ENCODE results near the gene OR52E4.

Gene OR52E4

DNA sequence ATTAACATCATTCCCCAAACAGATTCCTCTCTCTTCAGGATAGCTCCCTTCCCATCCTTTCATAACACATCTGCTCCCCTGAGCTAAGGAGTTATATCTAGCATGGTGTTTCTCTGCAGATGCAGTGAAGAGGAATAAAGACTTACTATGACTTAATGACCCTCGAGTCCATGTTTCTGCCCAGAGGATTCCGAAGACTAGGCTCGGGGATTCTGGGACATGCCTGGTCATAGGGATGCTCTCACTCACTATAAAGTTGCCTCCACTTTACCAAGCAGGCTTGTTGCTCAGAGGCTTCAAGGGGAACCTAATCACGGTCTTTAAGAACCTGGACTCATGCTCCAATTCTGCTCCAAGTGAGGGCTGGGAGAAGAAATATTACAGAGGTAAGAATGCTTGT, at the start of gene OR52E4:
TSS of gene OR52E4 (plus strand) at position 301 of the 400 bp plus-strand sequence. CDS start 3,664 bp downstream, outside the sequence.
- DNase-seq (ENCODE audit: low read depth in 2 of 2), result no peak

DNA sequence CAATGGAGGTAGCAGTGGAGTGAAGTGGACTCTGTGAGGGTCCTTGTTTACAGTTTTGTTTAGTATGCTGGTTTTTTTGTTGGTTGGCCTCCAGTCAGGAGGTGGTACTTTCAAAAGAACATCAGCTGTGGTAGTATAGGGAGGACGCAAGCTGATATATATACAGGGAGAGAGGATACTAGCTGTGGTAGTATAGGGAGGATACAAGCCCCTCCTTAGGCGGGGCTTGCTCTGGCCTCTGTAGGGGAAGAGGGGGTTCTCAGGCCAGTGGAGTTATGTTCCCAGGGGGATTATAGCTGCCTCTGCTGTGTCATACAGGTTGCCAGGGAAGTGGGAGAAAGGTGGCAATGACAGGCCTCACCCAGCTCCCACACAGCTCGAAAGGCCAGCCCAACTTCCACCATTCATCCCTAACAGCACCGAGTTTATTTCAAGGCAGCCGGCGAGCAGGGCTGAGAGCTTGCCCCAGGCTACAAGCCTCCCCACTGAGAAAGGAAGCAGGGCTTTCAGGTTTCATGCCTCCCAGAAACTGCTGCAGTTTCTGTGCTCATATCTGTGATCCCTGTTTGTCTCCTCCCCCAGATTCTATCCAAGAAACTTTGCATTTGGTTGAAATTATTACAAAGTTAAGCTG, 49.1 kb upstream of the OR52E4 start:
- no peak for DNase-seq (ENCODE audit: low read depth in 2 of 2)

DNA sequence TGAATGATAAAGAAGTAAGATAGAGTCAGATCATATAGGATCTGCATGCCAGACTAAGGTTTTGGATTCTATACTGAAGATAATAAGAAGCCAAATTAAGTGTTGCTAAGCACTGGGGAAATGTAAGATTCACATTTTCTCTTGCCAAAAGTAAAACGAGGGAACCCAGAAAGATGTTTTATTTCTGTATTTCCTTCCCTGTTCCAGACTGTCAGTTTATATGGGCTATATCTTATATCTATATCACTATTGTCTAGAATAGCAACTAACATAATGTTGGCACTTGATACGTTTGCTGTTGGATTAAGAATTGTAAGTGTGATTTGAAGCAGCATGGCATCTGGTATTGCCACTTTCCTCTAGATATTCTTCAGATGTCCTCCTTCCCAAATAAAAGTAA, 47.0 kb upstream of the OR52E4 start:
- no peak for DNase-seq (ENCODE audit: low read depth in 2 of 2)

DNA sequence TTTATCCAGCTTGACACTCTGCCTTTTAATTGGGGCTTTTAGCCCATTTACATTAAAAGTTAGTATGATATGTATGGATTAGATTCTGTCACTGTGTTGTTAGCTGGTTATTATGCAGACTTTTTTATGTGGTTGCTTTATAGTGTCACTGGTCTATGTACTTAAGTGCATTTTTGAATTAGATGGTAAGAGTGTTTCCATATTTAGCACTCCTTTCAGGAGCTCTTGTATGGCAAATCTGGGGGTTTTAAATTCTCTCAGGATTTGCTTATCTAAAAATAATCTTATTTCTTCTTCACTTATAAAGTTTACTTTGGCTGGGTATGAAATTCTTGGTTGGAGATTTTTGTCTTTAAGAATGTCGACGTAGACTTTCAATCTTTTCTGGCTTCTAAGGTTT, 42.7 kb upstream of the OR52E4 start:
- DNase-seq (ENCODE audit: low read depth in 2 of 2), result no peak

DNA sequence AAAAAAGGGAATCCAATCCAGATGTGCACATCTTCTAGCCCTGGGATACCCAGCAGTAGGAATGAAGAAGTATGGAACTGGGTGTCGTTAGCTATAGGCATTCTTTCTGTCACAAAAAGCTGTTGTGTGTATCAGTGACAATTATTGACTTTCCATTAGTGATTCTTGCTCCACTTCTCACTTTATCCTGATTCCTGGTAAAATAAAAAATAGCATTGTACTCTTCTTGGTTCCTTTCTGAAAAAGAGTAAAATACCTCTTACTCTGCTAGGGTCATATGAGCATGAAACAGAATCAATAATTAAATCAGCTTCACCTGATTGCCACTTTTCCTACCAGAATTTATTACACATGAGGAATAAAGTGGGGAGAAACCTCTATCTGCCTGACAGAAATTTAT, 38.6 kb upstream of the OR52E4 start, which contains the start of gene OR52E6:
TSS of gene OR52E6 (minus strand) at position 101 of the 400 bp plus-strand sequence. CDS start at position 101, 0 bp downstream.
- DNase-seq (ENCODE audit: low read depth in 2 of 2), result no peak

DNA sequence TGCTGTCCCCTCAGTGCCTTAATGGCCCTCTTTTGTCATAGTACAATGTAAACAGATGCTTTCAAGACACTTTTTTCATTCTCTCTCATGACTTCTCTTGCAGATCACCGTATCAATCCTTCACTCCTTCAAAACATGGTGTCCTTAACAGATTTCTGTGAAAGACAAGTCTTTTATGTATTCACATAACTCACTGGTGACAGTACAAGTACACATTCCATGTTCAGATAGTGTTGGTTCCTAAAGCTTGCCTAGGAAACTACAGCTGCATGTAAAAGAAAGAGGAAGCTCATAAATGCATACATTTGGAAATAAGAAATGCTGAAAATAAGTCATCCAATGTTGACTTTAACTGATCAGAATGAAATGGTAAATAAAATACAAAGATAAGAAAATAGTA, 33.7 kb upstream of the OR52E4 start:
- no peak for DNase-seq (ENCODE audit: low read depth in 2 of 2)

DNA sequence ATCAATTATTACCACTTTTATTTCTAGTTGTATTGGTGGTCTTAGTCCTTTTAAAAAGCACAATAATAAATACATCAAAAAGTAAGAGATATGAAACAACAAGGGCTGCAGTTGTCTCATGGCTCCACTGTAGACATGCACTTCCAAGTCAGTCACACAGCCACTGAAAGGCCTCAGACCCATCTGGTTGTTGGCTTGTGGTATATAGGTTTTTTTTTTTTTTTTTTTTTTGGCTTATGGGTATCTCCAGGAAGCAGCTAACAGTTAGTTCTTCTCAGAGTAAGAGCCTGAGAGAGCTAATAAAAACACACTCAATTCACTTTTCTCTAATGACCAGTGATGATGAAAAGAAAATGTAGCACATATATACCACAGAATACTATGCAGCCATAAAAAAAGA, 32.7 kb upstream of the OR52E4 start:
- DNase-seq (ENCODE audit: low read depth in 2 of 2), result no peak

DNA sequence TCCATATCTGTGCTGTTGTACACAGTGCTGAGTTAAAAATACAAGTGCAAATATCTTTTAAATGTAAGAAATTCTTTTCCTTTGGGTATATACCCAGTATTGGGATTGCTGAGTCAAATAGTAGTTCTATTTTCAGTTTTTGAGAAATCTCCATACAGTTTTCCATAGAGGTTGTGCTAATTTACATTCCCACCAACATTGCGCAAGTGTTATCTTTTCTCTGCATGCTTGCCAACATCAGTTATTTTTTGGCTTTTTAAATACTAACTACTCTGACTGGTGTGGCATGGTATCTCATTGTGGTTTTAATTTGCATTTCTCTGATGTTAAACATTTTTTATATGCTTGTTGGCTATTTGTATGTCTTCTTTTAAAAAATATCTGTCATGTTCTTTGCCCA, 29.4 kb upstream of the OR52E4 start:
- no peak for DNase-seq (ENCODE audit: low read depth in 2 of 2)

DNA sequence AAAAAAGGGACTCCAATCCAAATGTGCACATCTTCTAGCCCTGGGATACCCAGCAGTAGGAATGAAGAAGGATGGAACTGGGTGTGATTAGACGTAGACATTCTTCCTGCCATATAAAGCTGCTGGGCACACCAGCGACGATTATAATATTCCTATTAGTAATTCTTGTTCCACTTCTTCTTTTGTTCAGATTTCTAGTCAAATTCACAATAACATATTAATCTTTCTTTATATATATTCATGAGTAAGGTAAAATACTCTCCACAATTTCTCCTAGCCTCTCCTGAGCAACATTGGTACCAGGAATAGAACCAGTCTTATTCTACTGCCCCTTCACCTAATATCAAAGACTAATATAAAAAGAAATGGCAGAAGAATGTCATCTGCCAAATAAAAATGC, 22.8 kb upstream of the OR52E4 start, which contains the start of gene OR52E8:
TSS of gene OR52E8 (minus strand) at position 101 of the 400 bp plus-strand sequence. CDS start at position 101, 0 bp downstream.
- no peak for DNase-seq (ENCODE audit: low read depth in 2 of 2)

DNA sequence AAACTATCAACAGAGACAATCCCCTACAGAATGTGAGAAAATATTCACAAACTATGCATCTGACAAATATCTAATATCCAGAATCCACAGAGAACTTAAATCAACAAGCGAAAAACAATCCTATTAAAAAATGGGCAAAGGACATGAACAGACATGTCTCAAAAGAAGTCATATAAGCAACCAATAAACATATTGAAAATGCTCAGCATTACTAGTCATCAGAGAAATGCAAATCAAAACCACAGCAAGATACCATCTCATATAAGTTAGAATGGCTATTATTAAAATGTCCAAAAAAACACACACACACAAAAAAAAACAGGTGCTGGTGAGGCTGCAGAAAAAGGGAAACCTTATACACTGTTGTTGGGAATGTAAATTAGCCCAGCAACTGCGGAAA, 14.6 kb upstream of the OR52E4 start:
- no peak for DNase-seq (ENCODE audit: low read depth in 2 of 2)

DNA sequence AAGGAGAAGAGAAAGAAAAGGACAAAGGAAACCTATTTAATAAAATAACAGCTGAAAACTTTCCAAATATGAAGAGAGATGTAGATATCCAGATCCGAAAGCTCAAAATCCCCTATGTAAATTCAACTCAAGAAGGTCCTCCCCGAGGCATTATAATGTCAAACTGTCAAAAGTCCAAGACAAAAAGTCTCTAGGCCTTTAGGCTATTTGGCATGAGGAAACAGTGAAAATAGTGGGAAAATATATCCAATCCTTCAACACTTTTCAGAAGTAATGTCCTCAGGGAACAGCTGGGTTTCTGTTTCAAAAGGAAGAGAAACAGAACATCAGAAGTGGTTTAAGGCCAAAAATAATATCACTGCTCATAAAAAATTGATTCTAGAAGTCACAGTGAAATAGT, 1.9 kb upstream of the OR52E4 start:
- no peak for DNase-seq (ENCODE audit: low read depth in 2 of 2)

DNA sequence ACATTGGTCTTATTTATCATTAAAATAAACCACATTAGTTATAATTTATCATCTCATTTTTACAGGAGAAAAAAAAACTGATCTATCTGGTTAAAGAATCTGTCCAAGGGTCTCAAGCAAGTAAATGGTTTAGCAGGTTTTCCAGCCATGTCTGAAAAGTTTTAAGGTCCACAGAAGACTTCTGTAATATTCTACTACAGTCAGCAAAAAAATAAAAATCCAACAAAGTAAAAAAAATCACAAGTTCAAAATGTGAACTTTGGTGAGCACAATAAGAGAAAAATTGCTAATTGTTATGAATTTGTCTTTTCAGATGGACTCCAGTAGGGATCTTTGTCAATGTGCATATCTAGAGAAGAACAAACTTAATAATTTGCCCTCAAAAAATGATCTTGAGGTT, 1.3 kb downstream of the OR52E4 start:
- no peak for DNase-seq (ENCODE audit: low read depth in 2 of 2)

DNA sequence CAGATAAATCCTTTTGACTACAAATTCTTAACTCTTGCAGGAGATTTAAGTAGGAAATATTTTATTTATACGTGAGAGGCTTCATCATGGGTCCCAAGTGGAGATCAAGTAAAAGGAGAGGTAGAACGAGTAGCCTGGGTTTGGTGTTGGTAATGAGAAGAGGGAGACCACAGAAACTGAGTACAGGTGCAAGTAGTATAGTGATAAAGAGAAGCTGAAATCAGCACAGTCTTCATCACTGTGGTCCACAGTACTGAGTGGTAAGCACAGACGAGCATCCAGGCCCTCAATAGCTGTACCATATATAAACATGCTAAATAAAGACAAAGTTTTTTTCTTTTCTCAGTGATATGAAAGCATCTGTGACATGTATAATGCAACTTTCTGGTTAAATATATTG, 6.7 kb downstream of the OR52E4 start:
- DNase-seq (ENCODE audit: low read depth in 2 of 2), result no peak

DNA sequence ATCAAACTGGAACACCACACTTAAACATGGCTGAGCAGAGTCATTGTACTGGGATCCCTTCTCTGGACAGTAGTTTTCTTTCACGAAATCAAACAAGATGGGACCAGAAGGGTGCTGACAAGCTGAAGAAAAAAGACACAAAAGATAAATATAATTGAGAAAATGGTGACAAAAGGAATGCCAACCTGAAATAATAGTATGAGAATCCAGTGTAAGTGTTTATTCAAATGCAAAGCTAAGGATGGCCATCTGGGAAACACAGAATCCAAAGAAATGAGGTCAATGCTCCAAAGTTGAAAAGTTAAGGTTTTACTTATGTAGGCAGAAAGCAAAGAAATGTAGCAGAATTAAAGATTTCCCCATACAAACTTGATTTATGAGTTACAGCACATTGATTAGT, 7.2 kb downstream of the OR52E4 start:
- DNase-seq (ENCODE audit: low read depth in 2 of 2), result no peak

DNA sequence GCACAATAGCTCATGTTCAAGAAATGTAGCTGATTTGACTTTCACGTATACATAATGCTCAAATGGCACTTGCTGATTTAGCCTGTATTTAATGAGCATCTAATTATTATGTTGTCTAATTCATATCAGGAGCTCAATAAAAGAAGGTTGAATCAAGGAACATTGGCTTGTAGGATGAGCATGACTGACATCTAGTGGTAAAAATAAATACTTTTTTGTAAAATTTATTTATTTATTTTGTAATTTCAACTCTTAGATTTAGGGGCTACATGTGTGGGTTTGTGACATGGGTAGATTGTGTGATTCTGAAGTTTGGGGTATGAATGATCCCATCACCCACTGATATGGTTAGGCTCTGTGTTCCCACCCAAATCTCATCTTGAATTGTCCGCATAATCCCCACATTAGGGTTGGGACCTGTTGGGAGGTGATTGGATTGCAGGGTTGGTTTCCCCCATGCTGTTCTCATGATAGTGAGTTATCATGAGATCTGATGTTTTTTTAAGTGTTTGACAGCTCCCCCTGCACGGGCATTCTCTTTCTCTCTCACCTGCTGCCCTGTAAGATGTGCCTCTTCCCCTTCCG, 10.9 kb downstream of the OR52E4 start:
- DNase-seq (ENCODE audit: low read depth in 2 of 2), result no peak

DNA sequence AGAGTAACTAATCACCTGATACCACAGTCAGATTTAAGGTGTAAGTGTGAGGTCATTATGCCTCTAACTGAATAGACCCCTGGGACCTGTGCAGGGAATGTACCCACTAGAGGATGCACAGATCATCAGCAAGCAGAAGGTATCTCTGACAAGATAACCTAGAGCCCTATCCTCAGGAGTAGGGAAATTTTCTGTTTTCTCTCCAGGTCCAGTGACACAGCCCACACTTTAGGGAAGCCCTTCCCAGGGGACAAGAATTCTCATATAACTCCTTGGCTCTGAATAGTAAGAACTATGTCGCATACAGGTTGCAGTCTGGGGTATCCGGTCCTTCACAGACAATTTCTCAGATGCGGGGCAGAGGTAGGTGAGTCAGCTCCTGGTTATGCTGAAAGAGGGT, 12.5 kb downstream of the OR52E4 start, which contains the start of gene OR52E5:
TSS of gene OR52E5 (plus strand) at position 301 of the 400 bp plus-strand sequence. CDS start 7,569 bp downstream, outside the sequence.
- no peak for DNase-seq (ENCODE audit: low read depth in 2 of 2)

DNA sequence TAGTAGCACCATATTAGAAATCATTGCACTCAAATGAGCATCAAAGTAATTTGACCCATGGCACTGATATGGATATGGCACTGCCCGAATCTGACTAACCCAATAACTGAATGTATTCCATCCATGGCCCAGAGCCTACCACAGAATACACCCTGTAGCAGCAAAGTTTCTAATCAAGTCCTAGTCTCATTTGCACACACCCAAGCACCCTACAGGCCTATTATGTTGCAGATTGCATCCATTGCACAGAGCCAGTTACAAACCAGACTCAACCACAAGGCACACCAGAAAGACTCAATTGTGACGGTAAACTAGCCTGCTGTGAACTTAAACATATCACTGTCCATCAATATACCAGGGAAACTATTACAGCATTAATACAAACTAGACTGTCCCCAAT, 19.1 kb downstream of the OR52E4 start:
- DNase-seq (ENCODE audit: low read depth in 2 of 2), result no peak

DNA sequence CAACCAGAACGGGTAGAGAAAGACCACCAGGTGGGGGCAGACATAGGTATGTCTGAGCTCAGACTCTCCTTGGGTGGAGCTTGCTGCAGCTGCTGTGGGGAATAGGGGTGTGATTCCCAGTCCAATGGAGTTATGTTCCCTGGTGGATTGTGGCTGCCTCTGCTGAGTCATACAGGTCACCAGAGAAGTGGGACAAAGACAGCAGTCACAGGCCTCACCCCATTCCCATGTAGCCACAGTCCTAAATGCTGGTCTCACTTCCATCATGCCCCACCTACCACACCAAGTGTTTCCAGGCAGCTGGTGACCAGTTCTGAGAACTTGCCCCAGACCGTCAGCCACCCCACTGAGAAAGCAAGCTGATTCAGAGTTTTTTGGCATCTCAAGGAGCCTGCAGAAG, 30.1 kb downstream of the OR52E4 start:
- DNase-seq (ENCODE audit: low read depth in 2 of 2), result no peak

DNA sequence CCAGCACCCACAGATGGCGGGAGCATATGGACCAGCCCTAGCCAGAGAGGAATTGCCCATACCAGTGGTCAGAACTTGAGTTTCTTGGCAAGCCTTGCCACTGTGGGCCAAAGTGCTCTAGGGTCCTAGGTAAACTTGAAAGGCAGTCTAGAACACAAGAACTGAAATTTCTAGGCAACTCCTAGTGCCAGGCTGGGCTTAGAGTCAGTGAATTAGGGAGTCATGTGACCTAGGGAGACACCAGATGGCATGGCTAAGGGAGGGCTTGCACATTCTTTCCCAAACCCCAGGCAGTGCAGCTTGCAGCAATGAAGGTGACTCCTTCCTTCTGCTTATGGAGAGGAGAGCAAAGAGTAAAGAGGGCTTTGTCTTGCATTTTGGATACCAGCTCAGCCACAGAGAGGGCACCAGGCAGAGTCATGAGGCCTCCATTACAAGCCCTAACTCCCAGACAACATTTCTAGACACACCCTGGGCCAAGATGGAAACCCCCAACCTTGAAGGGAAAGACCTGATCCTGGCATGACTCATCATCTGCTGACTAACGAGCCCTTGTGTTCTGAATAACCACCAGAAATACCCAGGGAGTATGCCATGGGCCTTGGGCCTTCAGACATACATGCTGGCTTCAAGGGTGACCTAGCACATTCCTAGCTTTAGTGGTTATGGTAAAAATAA, 42.5 kb downstream of the OR52E4 start:
- DNase-seq (ENCODE audit: low read depth in 2 of 2), result no peak

DNA sequence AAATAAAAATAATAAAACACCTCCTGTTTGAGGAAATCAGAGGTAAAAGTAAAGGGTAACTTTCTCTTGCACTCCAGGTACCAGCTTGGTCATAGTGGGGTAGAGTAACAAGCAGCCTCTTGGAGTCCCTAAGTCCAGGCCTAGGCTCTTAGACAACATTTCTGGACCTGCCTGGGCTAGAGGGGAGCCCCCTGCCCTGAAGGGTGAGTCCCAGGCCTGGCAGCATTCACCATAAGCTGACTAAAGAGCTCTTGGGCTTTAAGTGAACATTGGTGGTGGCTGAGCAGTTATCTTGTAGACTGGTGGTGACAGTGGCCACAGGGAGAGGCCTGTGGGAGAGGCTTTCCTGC, 43.0 kb downstream of the OR52E4 start:
- no peak for DNase-seq (ENCODE audit: low read depth in 2 of 2)

DNA sequence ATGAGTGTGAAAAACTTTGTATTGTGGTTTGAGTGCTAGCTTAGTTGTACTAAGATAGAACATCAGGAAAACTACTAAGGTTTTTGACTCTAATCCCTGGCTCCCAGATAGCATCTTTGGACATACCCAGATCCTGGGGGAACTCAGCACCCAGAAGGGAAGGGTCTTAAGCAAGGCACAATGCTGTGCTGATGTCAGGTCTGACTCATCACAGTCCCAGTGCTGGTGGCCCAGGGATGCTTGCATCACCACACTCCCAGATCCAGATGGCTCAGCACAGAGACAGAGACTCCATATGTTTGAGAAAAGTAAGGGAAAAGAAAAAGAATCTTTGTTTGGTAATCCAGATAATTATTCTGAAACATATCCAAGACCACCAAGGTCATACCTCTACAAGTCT, 43.4 kb downstream of the OR52E4 start:
- no peak for DNase-seq (ENCODE audit: low read depth in 2 of 2)

DNA sequence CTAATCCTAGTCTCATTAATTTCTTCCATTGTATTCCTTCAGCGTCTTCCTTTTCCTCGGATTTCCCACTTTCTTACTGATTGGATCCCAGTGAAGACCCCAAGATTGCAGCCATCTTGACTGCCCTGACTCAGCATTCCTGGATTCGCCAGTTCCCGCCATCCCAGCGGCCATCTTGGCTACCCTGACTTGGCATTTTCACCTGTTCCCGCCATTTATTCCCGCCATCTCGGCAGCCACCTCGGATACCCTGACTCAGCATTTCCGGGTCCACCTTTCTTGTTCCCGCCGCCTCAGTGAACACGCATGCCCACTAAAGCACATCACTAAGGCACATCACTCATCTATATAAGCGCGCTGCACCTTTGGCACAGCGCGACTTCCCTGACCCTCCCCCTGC, 47.8 kb downstream of the OR52E4 start:
- no peak for DNase-seq (ENCODE audit: low read depth in 2 of 2)

DNA sequence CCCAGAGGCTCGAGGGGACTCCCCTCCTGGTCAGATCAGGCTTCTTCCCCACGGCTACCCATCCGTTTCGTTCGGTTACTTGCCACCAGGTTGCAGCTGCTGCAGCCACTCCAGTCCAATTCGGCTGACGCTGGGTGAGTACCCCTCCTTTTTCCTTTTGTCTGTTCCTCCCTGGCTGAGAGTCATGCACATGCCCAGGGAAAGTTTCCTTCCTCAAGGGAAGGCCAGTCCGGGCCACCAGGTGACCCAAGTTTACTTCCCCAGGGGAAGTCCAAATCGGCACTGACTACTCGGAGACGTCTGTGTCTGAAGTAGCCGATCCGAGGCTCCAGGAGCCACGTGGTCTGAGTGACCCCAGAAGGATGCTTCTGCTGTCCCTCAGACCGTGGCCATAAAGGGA, 48.4 kb downstream of the OR52E4 start:
- DNase-seq (ENCODE audit: low read depth in 2 of 2), result no peak

All from stimulated activated CD8-positive, alpha-beta memory T cell treated with anti-CD3 and anti-CD28 coated beads, Interleukin-7, amount 100 ng/mL, for 1 hour (primary cell).